ENCODE data around the gene DNAJC15. TPM values are rescaled to one million over a fixed set of nuclear protein-coding genes. Genes with fewer than 3 reads are reported as not detected.

Gene DNAJC15
- total RNA-seq, 1 donor from 2014 or later, result 35.6 TPM

DNA sequence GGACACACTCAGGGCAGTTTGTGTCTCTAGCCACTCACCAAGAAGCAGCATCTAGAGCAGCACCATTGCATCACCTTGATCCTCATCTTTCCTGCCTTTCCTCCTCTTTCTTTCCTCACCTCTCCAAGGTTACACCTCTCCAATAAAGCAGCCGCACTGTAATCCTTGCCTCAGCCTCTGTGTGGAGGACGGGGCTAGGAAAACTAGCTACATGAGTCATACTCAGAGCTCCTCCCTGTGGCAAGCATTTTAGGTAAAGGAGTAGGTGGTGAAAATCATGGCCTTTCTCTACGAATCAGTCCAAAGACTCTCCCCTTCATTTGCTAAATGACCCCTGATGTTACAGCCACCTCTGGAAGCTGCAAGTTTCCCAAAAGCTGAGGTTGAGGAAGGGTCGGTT lies 108.9 kb downstream of the DNAJC15 start:
- intact Hi-C loops (cut with DNase I), result loop anchor here (2.0 to 10.0 kb wide), 5 partner anchors 163 to 537 kb away; no protein-coding TSS in a partner anchor
- ATAC-seq, result peak; percentile 49
- no peak for DNase-seq (ENCODE audit: missing footprints)

DNA sequence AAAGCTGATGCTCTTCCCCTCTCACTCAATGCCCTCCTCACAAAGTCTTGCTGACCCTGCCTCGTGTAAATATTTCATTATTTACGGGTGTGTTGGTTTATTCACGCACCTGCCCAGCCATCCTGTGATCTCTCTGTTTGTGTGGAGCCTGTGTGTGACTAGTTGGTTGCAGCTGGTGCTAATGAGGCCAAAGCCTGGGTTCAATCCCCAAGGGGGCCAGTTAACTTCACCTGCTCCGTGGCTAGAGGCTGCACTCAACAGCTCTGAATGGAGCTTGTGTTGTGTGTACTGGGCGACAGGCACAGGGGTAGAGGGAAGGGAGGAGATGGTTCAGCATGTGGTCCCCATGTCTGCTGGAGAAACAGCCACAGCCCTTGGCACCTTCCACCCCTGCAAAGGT lies 109.5 kb downstream of the DNAJC15 start:
- intact Hi-C loops (cut with DNase I), result loop anchor here (2.0 to 10.0 kb wide), 5 partner anchors 164 to 538 kb away; no protein-coding TSS in a partner anchor
- no peak for ATAC-seq

DNA sequence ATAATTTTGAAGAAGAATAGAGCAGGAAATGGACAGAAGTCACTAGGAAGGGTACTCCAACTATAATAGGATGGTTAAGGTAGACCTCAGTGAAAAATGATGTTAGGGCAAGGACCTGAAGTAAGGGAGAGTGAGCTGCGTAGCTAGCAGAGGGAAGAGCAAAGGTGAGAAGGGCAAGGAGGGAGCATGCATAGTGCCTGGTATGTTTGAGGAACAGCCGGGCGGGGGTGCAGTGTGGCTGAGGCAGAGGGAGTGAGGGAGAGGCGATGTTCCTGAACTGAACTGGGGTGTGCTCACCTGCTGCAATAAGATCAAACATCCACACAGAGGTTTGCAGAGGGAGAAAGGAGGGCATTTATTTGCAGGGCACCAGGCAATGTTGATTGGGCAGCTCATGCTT lies 110.4 kb downstream of the DNAJC15 start:
- no peak for DNase-seq (ENCODE audit: missing footprints)
- ATAC-seq, result no peak
- intact Hi-C loops (cut with DNase I), result loop anchor here (2.0 to 10.0 kb wide), 5 partner anchors 165 to 539 kb away; no protein-coding TSS in a partner anchor

More for the DNA sequence above, 109.5 kb downstream of the DNAJC15 start:
- DNase-seq (ENCODE audit: missing footprints), result no peak

DNA sequence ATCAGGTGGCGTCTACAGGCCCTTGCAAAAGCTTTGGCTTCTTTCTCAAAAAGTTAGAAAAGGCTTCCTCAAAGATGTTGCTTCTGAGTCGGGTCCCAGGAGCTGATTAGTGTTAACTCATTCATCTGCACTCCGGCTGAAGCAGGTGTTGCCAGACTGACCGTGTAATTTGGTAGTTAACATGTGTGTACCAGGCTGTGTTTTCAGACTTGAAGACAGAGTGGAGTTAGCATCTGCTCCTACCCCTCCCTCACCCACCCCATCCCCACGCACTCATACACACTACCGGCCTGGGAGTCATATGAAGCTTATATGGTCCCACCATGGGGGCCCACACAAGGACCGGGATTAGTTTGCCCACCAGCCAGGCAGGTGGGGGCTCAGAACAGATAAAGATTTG lies 111.5 kb downstream of the DNAJC15 start:
- ATAC-seq, result no peak
- intact Hi-C loops (cut with DNase I), result loop anchor here (5.0 to 10.0 kb wide), 4 partner anchors 253 to 540 kb away; no protein-coding TSS in a partner anchor
- no peak for DNase-seq (ENCODE audit: missing footprints)

DNA sequence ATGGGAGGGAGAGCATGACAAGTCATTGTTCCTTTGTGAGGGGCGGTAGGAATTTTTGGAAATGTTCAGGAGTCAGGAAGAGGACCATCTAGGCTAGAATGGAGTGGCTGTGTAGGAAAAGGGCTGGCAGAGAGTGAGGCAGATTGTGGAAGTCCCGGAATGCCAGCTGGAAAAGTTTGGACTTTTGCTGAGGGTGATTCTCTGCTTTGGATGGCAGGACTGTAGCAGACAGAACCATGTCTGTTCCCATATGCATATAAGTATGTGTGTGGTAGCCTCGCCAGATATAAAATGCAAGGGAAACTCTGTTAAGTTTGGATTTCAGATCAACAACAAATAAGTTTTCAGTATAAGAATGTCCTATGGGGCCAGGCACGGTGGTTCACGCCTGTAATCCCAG lies 112.1 kb downstream of the DNAJC15 start:
- ATAC-seq, result no peak
- intact Hi-C loops (cut with DNase I), result loop anchor here (10.0 kb wide), 1 partner anchor 541 kb away; no protein-coding TSS in a partner anchor
- DNase-seq (ENCODE audit: missing footprints), result no peak

DNA sequence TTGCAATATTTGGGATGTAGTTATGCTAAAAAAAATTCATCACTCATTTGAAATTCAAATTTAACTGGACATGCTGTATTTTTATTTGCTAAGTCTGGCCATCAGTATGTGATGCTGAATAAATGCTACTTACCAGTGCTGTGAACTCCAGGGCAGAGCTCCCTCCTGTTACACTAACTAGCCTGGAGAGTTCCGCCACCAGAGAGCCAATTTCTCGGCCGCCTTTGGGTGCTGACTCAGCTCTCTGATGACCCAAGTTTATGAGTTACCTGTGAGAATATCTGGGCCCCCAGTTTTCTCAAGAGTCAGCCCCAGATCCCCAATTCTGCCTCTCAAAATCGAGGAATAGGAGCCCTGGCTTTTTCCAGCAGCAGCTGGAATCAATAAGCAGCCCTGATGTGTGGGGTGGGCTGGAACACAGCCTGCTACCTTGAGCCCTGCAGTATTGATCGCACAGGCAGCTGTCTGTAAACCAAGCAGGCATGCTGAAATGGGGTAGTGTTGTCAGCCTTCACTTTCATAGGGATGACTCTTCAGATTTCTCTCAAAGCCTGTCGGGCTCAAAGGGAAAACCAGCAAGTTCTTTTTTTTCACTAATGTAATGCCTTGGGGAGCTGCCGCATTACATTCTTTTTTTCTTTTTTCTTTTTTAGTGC lies 113.7 kb downstream of the DNAJC15 start:
- no peak for DNase-seq (ENCODE audit: missing footprints)
- ATAC-seq, result no peak
- intact Hi-C loops (cut with DNase I), result loop anchor here (10.0 kb wide), 1 partner anchor 542 kb away; no protein-coding TSS in a partner anchor

DNA sequence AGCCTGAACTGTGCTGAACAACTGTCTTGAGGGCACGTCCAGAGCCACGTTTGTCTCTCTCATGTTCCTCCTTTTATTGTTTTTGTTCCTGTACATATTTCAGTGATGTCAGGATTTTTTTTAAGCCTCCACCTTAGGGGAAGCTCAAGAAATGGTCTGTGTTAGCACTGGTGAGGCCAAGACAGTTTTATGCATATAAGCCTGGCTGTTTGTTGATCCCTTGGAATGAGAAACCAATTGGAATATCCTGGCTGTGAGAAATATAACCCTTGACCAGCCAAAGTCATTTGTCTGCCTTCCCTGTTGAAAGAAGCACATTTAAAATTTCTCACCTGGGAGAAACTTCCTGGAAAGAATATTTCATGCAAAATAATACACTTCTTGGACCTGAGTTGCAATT lies 115.8 kb downstream of the DNAJC15 start:
- DNase-seq (ENCODE audit: missing footprints), result no peak
- peak; percentile 34 for ATAC-seq
- intact Hi-C loops (cut with DNase I), result loop anchor here (10.0 kb wide), 1 partner anchor 544 kb away; no protein-coding TSS in a partner anchor

DNA sequence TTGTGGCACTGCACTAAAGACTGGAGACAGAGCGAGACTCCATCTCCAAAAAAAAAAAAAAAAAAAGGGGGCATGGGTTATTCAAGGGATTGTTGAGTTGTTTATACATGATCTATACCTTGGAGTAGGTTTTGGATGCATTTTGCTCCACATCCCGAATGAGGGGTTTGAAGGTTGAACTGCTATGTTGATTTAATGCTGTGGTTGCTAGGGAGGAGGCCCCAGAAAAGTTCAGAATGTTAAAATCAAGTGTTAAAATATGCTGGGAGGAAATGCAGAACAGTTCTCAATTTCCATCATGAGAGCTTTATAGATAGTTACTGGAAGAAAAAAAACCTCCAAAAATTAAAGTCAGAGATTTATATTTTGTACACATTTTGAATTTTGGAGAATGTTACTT lies 116.5 kb downstream of the DNAJC15 start:
- intact Hi-C loops (cut with DNase I), result loop anchor here (10.0 kb wide), 1 partner anchor 545 kb away; no protein-coding TSS in a partner anchor
- no peak for ATAC-seq
- no peak for DNase-seq (ENCODE audit: missing footprints)

DNA sequence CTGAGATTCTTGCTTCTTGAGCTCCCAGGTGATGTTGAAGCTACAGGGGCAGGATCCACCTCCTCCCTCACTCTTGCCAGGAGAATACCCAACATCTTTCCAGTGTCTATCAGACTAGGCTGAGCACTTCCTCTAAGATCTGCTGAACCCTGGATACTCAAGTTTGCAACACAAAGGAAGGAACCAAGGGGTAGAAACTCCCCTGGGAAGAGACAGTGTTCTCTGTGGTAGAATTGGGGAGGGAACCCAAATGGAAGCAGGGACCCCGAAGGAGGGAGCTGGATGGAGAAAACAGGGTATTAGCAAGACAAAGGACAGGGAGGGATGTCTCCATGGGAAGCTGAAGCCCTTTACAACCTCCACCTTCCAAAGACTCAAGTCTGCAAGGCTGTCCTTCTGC lies 117.6 kb downstream of the DNAJC15 start:
- no peak for DNase-seq (ENCODE audit: missing footprints)
- intact Hi-C loops (cut with DNase I), result no loop called here
- no peak for ATAC-seq

DNA sequence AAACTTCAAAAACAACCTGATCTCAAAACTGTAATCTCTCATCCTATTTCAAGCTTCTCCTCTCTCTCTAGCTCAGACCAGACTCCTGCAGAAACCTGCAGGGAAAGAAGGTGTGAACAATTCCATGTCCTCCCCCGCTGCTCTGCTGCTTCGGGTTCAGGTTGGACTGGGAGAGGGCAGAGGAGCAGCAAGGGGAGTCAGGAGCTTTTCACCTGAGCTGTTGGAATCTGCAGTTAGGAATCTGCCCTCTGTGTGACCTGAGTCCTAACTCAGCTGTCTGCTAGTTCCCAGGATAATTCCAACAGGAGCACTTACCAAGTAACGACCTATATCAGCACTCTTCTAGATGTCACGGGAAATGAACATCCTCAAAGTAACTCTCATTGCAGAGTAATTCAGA lies 118.3 kb downstream of the DNAJC15 start:
- intact Hi-C loops (cut with DNase I), result no loop called here
- no peak for DNase-seq (ENCODE audit: missing footprints)
- ATAC-seq, result no peak

DNA sequence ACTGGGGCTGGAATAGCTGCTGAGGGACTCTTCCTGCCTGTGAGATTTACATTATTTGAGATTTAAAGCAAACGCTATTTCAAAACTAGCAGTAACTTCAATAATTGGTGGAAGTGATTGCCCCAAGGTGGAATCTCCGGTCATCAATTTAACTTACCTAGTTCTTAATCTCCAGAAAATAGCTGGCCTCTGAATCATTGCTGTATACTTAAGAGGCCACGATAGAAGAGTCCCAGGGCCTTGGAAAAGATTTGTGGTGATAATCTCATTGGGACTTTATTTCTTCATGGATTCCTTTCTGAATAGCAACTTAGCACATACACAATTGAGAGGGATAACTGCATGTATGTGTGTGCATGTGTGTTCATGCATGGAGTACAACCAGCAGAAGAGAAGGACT lies 120.2 kb downstream of the DNAJC15 start:
- DNase-seq (ENCODE audit: missing footprints), result no peak
- no peak for ATAC-seq
- intact Hi-C loops (cut with DNase I), result no loop called here

DNA sequence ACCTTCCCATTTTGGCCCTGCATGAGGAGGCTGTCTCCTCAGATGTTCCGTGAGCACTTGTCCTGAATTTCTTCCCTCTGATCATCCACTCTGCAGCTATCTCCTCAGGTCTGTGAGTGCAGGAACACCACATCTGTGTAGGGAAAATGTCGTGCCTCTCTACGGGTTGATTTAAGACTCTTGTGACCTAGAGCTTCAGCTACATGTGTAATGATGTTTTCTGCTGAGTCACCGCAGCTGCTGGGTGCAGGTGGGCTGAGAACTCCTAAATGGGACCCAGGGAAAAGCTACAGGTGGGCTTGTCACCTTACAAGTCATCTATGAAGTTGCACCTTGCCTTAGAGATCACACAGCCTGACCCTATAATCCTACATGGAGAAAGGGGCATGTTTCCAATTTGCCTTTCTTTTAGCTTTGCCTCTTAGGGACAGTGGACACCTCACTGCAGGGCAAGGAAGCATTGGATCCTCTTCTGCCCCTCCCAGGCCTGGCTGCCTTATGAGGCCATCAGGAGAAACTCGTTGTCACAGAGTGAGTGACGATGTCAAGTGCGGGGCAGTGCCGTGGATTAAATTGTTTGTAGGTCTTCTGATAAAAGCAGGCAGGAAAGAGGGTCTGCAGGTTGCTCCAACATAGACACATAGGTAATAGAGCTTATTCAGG lies 122.3 kb downstream of the DNAJC15 start:
- DNase-seq (ENCODE audit: missing footprints) (no peak), ATAC-seq (no peak)
- intact Hi-C loops (cut with DNase I), result no loop called here

DNA sequence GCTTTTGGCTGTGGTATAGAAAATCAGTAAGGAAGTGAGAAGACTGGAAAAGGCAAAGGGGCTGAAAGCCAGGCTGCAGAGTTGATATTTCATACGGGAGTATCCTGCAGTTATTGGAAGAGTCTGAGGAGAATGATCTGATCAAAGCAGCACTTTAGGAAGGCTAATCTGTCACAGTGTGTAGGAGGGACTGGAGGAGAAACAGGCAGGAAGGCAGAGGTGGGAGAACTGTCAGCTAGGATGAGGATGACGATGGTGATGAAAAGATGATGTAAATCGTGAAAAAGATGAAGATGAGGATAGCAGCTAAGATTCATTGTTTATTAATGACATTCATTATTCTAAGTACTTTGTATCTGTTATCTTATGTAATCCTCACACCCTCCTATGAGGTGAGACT lies 123.0 kb downstream of the DNAJC15 start:
- intact Hi-C loops (cut with DNase I), result no loop called here
- DNase-seq (ENCODE audit: missing footprints) (no peak), ATAC-seq (no peak)

DNA sequence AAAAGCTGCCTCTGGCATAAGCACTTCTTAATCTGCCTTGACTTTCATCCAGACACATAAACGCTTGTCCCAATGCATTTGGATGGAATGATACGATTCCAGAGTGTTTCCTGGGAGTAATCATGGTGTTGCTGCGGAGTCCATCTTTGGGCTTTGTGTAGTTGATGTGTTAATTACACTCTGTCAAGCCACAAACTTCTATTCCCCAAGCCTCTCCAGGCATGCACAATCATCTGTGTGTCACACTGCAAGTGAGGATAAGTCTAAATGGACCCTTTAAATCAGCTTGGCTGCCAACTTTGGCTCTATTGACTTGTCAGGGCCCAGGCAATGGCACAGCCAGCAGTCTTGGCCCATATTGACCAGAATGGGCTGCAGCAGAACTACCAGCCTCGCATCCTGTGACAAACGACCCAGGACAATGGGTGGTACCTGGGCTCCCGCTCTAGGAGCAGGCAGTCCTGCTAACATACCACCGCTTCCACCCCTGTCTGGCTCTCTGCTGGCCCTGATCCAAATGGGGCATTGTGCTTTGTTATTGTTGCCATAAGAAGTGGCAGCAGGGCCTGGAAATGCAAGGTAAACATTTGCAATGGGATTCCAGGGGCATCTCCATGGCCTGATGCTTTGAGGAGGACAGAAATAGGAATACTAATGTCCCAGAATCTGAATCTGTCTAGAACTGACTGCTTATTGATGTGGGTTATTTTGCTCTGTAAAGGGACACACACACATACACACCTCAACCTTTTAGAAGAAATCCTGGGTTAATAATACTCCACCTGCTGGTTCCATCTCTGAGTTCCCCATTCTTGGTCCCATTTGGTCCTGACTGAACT lies 127.2 kb downstream of the DNAJC15 start:
- ATAC-seq, result no peak
- DNase-seq (ENCODE audit: missing footprints), result no peak
- intact Hi-C loops (cut with DNase I), result no loop called here

DNA sequence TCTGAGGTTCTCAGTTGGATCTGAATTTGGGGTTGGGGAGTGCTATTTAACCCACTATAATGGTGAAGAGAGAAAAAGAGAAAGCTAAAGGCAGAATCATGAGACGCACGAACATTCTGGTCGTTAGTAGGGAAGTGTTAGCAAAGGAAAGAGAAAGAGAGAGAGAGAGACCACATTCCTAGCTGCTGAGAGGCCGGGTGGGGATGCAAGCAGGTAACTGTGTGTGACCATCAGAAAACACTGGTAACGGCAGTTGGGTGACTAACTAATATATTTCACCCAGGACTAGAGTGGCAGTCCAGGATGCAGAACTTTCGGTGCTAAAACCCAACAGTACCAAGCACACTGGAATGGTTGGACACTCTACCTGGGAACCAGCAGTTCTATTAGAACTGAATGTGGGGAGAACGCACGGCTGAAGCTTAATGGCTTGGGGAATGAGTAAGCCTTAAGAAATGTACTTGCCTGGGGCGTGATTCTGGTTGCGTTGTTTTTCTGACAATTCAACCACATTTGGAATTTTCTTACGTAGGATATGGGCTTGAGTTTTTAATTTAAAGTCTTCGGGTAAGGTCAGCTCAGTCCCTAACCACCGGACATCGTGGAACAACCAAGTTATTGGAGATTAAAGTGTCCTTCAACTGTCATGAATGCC lies 130.2 kb downstream of the DNAJC15 start:
- no peak for DNase-seq (ENCODE audit: missing footprints)
- ATAC-seq, result no peak
- intact Hi-C loops (cut with DNase I), result no loop called here

DNA sequence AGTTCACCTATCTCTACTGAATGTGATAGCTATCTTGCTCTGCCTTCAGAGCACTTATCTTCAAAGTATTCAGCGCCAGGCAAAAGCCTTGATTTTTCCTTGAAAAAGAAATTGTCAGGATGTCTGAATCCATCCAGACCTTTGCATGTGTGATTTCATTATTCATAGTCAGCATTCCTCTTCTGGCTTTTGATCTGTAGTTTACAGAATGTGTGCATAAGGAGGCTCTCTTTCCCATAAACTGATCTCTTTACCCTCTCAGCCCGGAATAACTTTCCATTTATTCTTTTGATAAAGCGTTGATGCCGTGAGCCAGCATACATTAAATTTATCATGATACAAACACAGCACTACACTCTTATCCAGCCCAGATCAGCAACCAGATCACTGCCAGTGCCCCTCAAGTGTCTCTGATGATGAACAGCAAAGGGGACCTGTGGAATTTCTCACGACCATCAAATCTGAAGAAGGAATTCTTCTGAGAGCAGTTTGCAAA lies 130.8 kb downstream of the DNAJC15 start:
- no peak for DNase-seq (ENCODE audit: missing footprints)

DNA sequence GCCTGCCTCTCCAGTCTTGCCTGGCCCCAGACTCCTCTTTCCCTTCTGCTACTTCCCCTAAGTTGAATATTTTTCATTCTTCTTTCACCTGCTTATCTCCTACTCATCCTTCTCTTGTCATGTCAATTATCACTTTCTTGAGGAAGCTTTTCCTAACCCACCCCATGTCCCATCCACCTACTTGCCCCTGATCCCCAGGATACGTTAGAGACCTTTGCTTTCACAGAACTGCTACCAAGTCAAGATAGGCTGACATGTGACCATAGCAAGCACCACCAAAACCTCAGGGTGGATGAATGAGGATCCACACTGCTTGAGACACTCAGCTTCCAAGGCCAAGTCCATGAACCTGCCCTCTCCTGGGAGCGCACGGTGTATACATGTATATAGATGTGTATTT lies 131.5 kb downstream of the DNAJC15 start:
- DNase-seq (ENCODE audit: missing footprints) (no peak), ATAC-seq (no peak)
- intact Hi-C loops (cut with DNase I), result no loop called here

More for the DNA sequence above, 130.8 kb downstream of the DNAJC15 start:
- intact Hi-C loops (cut with DNase I), result no loop called here
- no peak for ATAC-seq

DNA sequence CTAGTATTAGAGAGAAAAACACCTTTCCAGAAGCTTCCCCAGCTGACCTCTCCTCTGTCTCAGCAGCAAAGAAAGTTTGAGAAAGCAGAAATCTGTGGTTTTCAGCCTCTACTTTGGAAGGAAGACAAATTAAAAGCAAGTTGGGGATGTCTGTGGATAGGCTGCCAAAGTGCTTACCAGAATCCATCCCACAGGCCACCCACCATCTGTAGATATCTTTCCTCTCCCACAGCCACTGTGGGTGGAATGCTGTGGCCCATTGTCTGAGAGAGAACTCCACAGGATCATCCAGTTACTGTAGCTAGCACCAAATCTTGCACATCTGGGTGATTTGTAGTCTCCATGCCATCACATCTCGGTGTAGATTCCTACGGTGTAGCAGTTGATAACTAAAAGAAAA lies 133.5 kb downstream of the DNAJC15 start:
- DNase-seq (ENCODE audit: missing footprints), result no peak
- intact Hi-C loops (cut with DNase I), result no loop called here
- no peak for ATAC-seq

DNA sequence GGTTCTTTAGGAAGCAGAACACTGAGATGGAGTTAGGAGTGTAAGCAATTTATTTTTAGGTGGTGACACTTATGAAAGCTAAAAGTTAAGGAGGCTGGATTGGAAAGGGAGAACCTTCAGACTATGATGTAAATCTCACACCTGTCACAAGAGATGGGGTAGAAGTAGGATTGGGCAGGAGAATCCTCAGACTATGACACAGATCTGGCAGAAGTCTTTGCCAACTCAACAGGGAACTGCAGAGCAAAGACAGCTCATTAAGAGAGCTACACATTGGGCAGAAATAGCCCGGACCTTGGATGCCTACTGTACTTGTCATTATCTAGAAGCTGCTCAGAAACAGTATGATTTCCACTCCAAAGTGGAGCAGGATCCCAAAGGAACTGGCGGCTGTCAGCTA lies 134.4 kb downstream of the DNAJC15 start:
- DNase-seq (ENCODE audit: missing footprints) (no peak), ATAC-seq (no peak)
- intact Hi-C loops (cut with DNase I), result no loop called here

All from Right ventricle myocardium inferior (tissue), 1 donor.